PC-9 (cell line): ENCODE results near the gene CPN1. TPM values are rescaled to one million over a fixed set of nuclear protein-coding genes. Genes with fewer than 3 reads are reported as not detected.

Experiments used
- BruUV-seq: library from RNA; stranded (reverse); fragments of 400-500 nt; replicated peaks from 2 replicates; lab custom pipeline; 2021; lab: Mats Ljungman, UMichigan
- CTCF ChIA-PET: fragments of 300-600 bp; sonication (Branson Sonifier 250); formaldehyde crosslinking; loops from one replicate; lab custom pipeline; 2022; ENCODE audit warnings: antibody characterized with exemption; lab: Charles Lee
- POLR2A ChIA-PET: fragments of 300-600 bp; sonication (Branson Sonifier 250); formaldehyde crosslinking; loops from one replicate; lab custom pipeline; 2022; ENCODE audit warnings: antibody characterized with exemption; ENCODE audit not compliant: unreplicated experiment; lab: Charles Lee
- DNase-seq, 2 experiments: peaks; one replicate each; pipeline versions ENCODE4 v3.0.0 to v3.0.0-alpha.2; 2015 to 2022; ENCODE audit warnings: mixed read lengths in 1 of 2
- H2AFZ ChIP-seq: fragments of 200-600 bp; sonication (generic); 2 replicates; pipeline ENCODE4 v1.8.1; 2017; ENCODE audit warnings: antibody characterized with exemption
- H3F3A ChIP-seq: fragments of 200-600 bp; sonication (generic); 2 replicates; pipeline ENCODE4 v1.8.1; 2017; ENCODE audit warnings: antibody characterized with exemption, mild to moderate bottlenecking, low read depth; ENCODE audit not compliant: insufficient read depth
- H3K27ac ChIP-seq: fragments of 200-600 bp; sonication (generic); 2 replicates; pipeline ENCODE4 v1.6.1; 2016; ENCODE audit warnings: mixed run types
- H3K27me3 ChIP-seq: fragments of 200-600 bp; sonication (generic); 2 replicates; pipeline ENCODE4 v1.6.1; 2016; ENCODE audit warnings: low read depth, mixed run types; ENCODE audit not compliant: insufficient read depth
- H3K36me3 ChIP-seq: fragments of 200-600 bp; sonication (generic); 2 replicates; pipeline ENCODE4 v1.6.1; 2016; ENCODE audit warnings: low read depth, mixed run types
- H3K4me1 ChIP-seq: fragments of 200-600 bp; sonication (generic); replicated peaks from 2 replicates; pipeline ENCODE4 v1.6.1; 2016; ENCODE audit warnings: mixed run types; ENCODE audit not compliant: insufficient read depth
- H3K4me2 ChIP-seq: fragments of 200-600 bp; sonication (generic); 2 replicates; pipeline ENCODE4 v1.6.1; 2017; ENCODE audit warnings: mixed run types
- H3K4me3 ChIP-seq: fragments of 200-600 bp; sonication (generic); 2 replicates; pipeline ENCODE4 v1.6.1; 2016; ENCODE audit warnings: mixed run types
- H3K79me2 ChIP-seq: fragments of 200-600 bp; sonication (generic); 2 replicates; pipeline ENCODE4 v1.6.1; 2017; ENCODE audit warnings: low read depth, mixed run types
- H3K9me2 ChIP-seq: fragments of 200-600 bp; sonication (generic); 2 replicates; pipeline ENCODE4 v1.8.1; 2017; ENCODE audit warnings: mild to moderate bottlenecking; ENCODE audit not compliant: insufficient read depth
- H3K9me3 ChIP-seq: fragments of 200-600 bp; sonication (generic); 2 replicates; pipeline ENCODE4 v1.8.1; 2016; ENCODE audit warnings: low read depth; ENCODE audit not compliant: insufficient read depth
- H4K20me1 ChIP-seq: fragments of 200-600 bp; sonication (generic); 2 replicates; pipeline ENCODE4 v1.8.1; 2017; ENCODE audit not compliant: insufficient read depth
- CTCF ChIP-seq: fragments of 200-600 bp; sonication (generic); conservative IDR thresholded peaks from 2 replicates; pipeline ENCODE4 v1.6.1; 2017; ENCODE audit warnings: mixed run types, antibody characterized with exemption, mild to moderate bottlenecking, moderate library complexity
- EZH2 ChIP-seq: fragments of 200-600 bp; sonication (generic); IDR thresholded peaks from 2 replicates; pipeline ENCODE4 v1.8.0; 2017; ENCODE audit warnings: antibody characterized with exemption, low read depth
- intact Hi-C: fragments of 100-400 bp; cut with micrococcal nuclease; formaldehyde crosslinking; loops from one replicate; pipeline ENCODE4 v1.10.0; 2022; ENCODE audit not compliant: unreplicated experiment
- total RNA-seq: library from RNA; stranded (reverse); gene quantifications from 2 replicates; pipeline ENCODE4 v1.2.3, GENCODE V29; 2021

The CPN1 gene
- total RNA-seq, 1 experiment from 2014 or later, result not detected

- no TSS peak for BruUV-seq
- Histone ChIP-seq H3K4me2 (peak within 1 kb of the TSS; percentile 98), H2AFZ (peak within 1 kb of the TSS; percentile 86), H3K9me3 (no peaks in the 10 kb centered on the region), H3K27me3 (no peaks in the 10 kb centered on the region), H3K4me1 (peaks cover 34% of the 10 kb centered on the region), H3K79me2 (peaks cover 33% of the 10 kb centered on the region), H3F3A (peaks cover 37% of the 10 kb centered on the region), H3K9me2 (no peaks in the 10 kb centered on the region), H4K20me1 (no peaks in the 10 kb centered on the region), H3K27ac (peak within 1 kb of the TSS; percentile 93; the same call in 1 of the 2 replicates), H3K36me3 (no peaks in the 10 kb centered on the region), H3K4me3 (peak within 1 kb of the TSS; percentile 81)
- POLR2A ChIA-PET, result no interaction called here
- DNase-seq, result peak; percentile 59 to 76
- CTCF ChIA-PET, result interaction anchor here (0.5 to 1.7 kb wide), 5 partner anchors 24 to 526 kb away, joined by 3 to 11 read pairs (median 5); partner anchors contain the start of gene HIF1AN
- TF ChIP-seq EZH2 (no peak), CTCF (peak; percentile 58)
- intact Hi-C loops, result loop anchor here (1.0 to 5.0 kb wide), 3 partner anchors 33 to 104 kb away; no protein-coding TSS in a partner anchor
Measured at GRCh38 chr10:100009793-100010676, 71.6 kb downstream of the CPN1 start, which contains the start of gene DNMBP. TSS of gene DNMBP (minus strand) at chr10:100009947. CDS start at chr10:99972124, 37,823 bp downstream.

GRCh38 chr10:100009283-100009792 is 72.3 kb downstream of the CPN1 start:
- Histone ChIP-seq H3K4me3 (peak overlapping the region; percentile 81), H3K27ac (0 out of 2 replicates have a peak overlapping the region, but pooled peaks have one; percentile 93), H3K4me1 (peaks cover 41% of the 10 kb centered on the region), H4K20me1 (no peaks in the 10 kb centered on the region), H2AFZ (peak overlapping the region; percentile 85), H3K9me3 (no peaks in the 10 kb centered on the region), H3K79me2 (peaks cover 40% of the 10 kb centered on the region), H3F3A (peaks cover 42% of the 10 kb centered on the region), H3K4me2 (peak overlapping the region; percentile 90), H3K36me3 (no peaks in the 10 kb centered on the region), H3K9me2 (no peaks in the 10 kb centered on the region), H3K27me3 (no peaks in the 10 kb centered on the region)
- POLR2A ChIA-PET, result no interaction called here
- CTCF ChIA-PET, result interaction anchor here (0.5 to 1.7 kb wide), 5 partner anchors 25 to 526 kb away, joined by 3 to 11 read pairs (median 5); partner anchors contain the start of gene HIF1AN
- TF ChIP-seq CTCF, result 0 out of 2 replicates have a peak, but pooled peaks have one; percentile 30
- no peak for TF ChIP-seq EZH2
- BruUV-seq, result no TSS peak
- intact Hi-C loops, result loop anchor here (1.0 to 5.0 kb wide), 2 partner anchors 42 to 103 kb away; no protein-coding TSS in a partner anchor
- DNase-seq, result no peak

GRCh38 chr10:100008708-100009282 is 72.9 kb downstream of the CPN1 start:
- H3K79me2 ChIP-seq, result peaks cover 45% of the 10 kb centered on the region
- CTCF ChIA-PET, result interaction anchor here (0.6 to 1.7 kb wide), 2 partner anchors 34 to 81 kb away, joined by 5 to 11 read pairs; no protein-coding TSS in a partner anchor
- intact Hi-C loops, result loop anchor here (1.0 to 5.0 kb wide), 2 partner anchors 41 to 102 kb away; no protein-coding TSS in a partner anchor
- POLR2A ChIA-PET, result interaction anchor here (0.7 kb wide), 1 partner anchor 95 kb away, joined by 3 read pairs; no protein-coding TSS in a partner anchor
- H3K9me3 ChIP-seq, result no peaks in the 10 kb centered on the region
- H3K27ac ChIP-seq, result peak overlapping the region; percentile 93
- H3K4me1 ChIP-seq, result peaks cover 45% of the 10 kb centered on the region
- H3K36me3 ChIP-seq, result no peaks in the 10 kb centered on the region
- H3K4me2 ChIP-seq, result peak overlapping the region; percentile 90
- BruUV-seq, result no TSS peak
- TF ChIP-seq EZH2 (no peak), CTCF (no peak)
- H3K9me2 ChIP-seq, result no peaks in the 10 kb centered on the region
- H2AFZ ChIP-seq, result peak overlapping the region; percentile 85
- no peaks in the 10 kb centered on the region for H4K20me1 ChIP-seq
- H3K4me3 ChIP-seq, result peak overlapping the region; percentile 81
- H3F3A ChIP-seq, result peaks cover 43% of the 10 kb centered on the region
- no peak for DNase-seq
- no peaks in the 10 kb centered on the region for H3K27me3 ChIP-seq
